ENCODE results near the gene G3BP1.

DNA sequence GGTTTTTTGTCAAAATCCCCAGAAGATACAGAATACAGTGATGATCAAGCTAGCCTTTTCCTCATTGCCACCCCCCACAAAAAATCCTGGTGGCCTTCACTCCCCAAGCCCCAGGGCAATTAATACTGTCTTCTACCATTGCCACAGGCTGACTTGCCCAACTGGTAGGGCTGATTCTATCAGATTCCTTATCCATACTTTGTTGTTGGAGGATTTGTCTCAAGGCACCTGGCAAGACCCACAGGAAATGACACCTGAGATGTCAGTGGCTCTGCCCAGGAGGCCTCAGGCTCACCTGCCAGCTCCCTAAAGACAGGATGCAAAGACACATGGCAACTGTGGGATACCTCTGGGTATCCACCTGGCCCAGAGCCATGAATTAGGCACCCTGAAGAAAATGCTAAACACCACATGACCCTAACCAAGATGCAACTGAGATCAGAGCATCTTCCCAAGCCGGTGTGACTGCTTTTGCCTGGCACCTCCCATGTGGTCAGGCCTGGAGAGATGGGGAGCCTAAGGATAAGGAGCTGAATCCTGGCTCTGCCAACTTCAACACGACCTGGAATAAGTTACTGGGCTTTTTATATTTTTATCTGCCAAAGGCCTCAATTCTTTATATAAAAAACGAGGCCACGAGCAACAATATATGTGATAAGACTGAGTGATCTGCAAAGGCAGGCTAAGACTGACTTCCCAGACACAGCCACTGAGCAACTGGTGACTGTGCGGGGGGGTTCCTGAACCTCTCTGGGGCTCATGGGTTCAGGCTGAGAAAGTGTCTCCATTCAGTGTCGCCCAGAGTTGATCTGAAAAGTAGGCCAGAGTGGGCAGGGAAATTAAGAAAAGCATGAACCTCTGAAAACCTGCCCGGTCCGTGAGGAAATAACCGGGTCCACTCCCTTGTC, 14.3 kb upstream of the G3BP1 start:
- no peak for TF ChIP-seq POLR2A (IDR thresholded peaks at IDR 0.05)
- TF ChIP-seq POLR2AphosphoS5 (IDR thresholded peaks at IDR 0.05), result no peak
